ENCODE results near the gene WDFY3.

WDFY3 gene

DNA sequence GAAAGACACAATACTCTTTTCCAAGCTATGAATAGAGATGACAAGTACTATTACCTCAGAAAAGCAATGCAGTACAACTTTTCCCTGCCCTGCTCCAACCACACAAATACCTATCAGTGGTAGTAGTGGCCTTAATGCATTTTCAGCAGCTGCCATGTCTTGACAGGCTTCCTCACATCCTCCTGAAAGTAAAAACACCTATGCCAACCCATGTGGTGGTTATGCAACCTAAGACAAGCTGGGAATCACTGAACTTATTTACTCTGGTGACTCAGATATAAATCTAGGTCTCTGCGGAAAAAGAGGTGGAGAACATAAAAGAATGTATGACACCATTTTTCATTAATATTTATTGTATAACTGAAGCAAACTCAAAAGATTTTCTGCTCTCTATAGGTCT lies 14.5 kb downstream of the WDFY3 start:
- DNase-seq, result no peak

DNA sequence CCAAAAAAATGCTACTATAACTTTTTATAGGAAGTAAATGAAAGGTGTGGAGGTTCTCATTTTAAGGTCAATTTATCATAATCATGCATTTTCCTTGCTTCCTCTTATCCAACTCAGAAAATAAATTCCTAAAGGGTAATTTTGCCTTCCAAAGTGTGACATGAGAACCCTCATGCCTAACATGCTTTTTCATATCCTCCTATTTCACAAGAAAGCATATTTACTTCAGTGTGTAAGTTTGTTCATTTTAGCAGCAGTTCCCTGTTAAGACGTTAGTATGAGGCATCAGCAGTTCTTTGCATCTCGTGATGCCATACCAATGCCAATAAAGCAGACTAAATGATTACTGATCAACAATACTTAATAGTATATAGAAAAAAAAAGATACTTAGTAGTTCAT lies 18.4 kb downstream of the WDFY3 start:
- DNase-seq, result no peak

DNA sequence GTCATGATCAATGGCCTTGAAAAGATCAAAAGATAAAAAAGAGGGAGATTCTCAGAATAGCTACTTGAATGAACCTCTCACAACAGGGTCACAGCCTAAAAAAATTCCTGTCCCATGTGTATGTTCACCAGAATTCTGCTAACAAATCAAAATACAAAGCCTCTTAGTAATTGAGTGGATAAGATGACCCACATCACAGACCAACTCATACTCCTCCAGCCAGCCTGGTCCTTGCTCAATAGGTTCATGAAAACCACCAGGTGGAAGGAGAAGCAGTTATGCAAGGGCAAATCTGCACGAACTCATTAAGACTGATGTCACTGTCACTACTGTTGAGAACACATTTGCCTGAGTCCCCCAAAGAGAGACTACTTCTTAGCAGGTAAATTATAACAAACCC lies 21.5 kb downstream of the WDFY3 start:
- no peak for DNase-seq

DNA sequence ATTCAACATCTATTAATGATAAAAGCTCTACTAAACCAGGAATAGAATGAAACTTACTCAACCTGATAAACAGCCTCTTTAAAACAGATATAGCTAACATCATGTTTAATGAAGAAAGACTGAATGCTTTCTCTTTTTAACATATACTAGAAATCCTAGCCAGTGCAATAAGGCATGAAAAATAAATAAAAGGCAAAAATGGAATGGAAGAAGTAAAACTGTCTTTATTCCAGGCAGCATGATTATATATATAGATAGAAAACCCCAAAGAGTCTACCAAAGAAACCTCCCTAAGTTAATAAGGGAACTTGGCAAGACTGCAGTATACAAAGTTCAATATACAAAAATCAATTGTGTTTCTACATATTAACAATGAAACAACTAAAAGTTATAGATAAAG lies 25.5 kb downstream of the WDFY3 start:
- DNase-seq, result no peak

DNA sequence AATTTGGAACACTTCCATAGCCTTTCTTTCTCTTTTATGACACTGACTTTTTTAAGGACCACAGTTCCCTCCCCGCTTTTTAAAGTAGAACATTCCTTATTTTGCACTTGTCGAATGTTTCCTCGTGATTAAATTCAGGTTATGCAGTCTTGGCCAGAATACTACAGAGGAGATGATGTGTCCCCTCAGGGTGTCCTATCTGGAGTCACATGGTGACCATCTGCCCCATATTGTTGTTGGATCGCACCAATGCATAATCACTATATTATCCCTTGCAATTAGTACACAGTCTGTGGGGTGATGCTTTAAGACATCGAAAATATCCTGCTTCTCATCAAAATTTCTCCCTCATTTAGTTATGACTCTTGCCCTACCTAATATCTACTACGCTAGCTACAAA lies 27.4 kb downstream of the WDFY3 start:
- peak; percentile 25 to 75 for DNase-seq

DNA sequence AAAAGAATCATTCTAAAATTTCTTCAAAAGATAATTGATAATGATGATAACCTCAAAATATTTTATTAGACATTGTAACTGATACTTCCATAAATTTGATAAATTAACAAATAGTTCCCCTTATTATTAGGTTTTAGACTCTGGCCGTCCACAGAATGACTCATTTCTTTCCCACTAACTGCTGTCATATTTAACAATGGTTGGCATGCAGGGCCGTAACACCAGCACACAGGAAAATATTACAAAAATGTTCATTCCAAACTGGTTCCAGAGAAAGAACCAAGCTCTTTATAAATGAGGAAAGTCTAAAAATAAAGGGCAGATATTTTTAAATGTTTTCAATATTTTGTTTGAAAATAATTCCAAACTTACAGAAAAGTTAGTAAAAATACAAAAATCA lies 28.2 kb downstream of the WDFY3 start:
- DNase-seq, result peak in 1 of 2 experiments; percentile 25

DNA sequence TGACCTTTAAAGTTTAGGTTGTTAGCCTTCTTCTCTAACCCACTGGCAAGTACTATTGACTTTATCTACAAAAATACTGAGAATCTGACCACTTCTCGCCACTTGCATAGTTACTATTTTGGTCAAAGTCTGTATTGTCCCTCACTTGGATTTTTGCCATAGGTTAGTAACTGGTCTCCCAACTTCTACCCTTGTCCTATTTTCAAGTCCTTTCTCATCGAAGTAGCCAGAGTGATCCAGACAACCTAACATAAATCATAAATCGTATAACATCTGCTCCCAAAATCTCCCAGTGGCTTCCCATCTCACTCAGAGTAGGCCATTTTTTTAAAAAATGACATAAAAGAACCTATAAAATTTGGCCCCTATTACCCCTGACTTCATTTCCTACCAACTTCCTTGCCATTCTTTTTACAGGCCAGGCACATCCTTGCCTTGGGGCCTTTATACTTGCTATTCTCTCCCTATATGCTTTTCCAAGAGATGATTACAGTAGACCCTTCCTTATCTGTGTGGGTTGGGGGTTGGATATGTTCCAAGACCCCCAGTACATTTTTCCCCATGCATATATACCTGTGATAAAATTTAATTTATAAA lies 29.0 kb downstream of the WDFY3 start:
- DNase-seq, result peak in 1 of 2 experiments; percentile 10

DNA sequence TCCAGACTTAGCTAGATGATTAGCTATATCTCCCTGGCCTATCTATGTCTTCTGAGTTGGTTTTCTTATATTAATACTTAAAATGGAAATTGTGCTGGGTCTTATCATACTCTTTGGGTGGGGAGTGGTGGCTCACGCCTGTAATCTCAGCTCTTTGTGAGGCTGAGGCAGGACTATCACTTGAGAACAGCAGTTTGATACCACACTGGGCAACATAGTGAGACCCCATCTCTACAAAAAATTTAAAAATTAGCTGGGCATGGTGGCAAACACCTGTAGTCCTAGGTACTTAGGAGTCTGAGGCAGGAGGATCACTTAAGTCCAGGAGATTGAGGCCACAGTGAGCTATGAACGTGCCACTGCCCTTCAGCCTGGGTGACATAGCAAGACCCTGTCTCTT lies 30.4 kb downstream of the WDFY3 start:
- no peak for DNase-seq

DNA sequence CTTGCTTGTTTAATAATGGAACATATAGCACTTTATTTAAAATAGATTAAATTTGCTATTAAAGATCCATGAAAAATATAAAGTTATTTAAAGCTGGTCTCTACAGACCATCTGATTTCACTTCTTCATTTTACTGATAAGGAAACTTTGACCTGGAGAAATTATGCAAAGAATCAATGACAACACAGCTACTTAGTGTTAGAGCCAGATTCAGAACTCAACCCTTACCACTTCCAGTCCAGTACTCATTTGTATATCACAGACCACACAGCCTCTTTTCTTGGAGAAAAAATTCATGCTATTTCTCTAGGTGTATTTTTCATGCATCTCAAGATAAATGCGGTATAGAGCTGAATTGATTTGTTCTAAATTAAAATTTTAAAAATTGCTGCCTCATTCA lies 34.0 kb downstream of the WDFY3 start:
- DNase-seq, result no peak

DNA sequence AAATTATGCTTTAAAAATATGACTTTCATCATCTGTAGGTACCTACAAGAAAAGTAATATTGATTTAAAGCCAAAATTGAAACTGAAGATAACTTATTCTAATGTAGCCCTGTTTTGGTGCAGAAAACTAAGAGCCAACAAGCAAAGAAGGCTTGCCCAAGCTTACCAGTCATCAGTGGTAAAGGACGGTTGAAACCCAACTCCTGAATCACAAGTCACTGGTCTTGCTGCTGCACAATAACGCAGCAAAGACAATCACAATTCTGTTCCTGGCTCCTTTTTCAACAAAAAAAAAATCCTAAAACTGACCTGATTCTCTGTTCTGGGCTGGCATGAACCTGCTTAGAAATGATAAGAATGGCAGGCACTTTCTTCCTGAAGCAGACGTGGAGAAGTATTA lies 34.5 kb downstream of the WDFY3 start:
- DNase-seq, result no peak

DNA sequence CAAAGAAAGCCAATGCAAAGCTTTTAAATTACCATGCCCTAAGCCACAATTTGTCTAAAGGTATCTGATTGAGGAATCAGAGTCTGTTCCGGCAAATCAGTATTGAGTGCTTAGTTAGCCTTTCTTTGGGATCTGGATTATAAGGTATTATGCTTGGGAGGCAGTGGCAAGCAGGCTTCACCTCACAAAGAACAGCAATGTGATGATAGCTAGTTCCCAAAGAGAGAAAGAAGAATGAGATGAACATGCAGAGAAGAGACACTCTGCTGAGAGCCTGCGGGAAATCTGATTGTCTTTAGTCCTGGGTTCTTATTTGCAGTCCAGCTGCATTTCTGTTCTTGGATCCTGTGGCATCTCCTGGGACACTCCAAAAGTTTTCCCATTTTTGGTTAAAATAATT lies 35.2 kb downstream of the WDFY3 start:
- DNase-seq, result no peak

DNA sequence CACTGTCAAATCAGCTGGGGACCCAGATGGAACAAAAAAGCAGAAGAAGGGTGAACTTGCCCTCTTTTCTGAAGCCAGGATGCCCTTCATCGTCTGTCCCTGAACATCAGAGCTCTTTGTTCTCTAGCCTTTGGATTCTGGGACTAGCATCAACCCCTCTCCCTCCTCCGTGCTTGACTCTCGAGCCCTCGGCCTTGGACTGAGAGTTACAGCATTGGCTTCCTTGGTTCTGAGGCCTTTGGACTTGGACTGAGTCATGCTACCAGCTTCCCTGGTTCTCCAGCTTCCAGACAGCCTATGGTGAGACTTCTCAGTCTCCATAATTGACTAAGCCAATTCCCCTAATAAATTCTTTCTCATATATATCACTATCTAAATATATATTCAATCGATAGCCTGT lies 38.4 kb downstream of the WDFY3 start:
- DNase-seq, result no peak

DNA sequence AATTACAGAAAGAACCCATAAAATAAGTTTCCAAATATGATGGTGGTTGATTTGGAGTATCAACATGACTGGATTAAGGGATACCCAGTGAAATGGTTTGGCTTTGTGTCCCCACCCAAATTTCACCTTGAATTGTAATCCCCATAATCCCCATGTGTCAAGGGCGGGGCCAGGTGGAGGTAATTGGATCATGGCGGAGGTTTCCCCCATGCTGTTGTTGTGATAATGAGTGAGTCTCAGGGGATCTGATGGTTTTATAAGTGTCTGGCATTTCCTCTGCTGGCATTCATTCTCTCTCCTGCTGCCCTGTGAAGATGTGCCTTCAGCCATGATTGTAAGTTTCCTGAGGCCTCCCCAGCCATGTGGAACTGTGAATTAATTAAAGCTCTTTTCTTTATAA lies 39.1 kb downstream of the WDFY3 start:
- DNase-seq, result no peak

DNA sequence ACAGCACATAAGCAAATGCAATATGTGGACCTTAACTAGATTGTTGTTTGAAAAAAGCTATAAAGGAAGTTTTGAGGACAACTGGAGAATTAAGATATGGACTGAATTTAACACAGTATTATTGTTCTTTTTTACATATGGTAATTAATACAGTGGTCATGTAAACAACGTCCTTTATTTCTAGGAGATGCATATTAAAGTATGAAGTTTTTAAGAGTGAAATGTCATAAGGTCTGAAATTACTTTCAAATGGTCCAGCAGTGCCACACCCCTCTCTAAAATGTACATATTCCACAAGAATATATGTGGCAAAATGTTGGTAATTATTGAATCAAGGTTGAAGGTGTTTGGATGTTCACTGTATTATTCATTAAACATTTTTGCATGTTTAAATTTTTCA lies 40.9 kb downstream of the WDFY3 start:
- no peak for DNase-seq

DNA sequence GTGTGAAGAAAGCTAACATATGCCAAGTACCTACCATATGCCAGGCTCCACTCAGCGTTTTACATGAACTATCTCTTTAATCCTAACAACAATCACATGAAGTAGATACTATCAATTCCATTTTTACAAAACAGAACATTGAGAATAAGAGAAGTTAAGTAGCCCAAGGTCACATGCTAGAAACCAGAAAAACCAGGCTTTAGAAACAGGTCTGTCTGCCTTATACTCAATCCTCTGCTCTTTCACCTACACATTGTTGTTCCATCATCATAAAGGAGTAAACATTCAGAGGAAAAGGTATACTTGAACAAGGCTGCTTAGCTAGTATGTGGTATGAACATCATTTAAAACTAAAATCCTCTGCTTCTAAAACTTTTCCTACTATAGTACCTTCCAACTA lies 42.1 kb downstream of the WDFY3 start:
- DNase-seq, result no peak

DNA sequence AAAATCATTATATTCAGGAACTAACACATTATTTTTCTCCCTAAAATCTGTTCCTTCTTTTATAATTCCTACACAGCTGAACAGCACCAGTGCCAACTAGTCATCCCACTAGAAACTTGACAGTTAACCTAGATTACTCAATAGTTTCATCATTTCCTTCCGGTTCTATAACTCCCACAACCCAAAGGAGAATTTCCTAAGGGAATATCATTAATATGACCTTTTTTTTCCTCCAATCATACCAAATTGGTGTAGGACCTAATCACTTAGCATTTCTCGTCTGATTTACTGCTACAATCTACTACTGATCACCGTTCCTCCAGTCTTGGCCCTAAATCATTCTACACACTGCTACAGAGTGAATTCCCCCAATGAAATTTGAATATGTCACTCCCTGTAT lies 45.9 kb downstream of the WDFY3 start:
- no peak for DNase-seq

DNA sequence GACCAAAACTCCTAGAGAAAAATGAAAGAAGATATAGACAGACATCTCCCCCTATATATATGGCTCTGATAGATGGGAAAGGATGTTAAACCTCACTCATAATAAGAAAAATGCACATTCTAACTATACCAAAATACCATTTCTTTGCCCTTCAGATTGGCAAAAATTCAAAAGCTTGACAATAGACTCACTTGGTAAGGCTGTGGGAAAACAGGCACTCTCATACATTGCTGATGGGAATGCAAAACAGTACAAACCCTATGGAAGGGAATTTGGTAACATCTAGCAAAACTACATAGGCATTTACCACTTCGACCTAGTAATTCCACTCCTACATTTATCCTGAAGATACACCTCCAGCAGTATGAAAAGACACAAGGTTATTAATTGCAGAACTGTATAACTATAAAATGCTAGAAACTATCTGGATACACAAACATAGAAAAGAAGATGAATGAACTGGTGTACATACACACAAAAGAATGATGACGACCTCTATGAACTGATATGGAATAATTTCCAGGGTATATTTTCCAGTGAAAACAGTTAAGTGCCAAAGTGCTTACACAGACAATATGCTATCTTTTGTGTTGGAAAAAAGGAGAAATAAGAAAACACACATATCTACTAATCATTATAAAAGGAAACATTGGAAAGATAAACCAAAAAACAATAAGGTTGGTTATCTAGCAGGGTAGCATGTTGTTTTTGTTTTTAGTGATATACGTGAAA lies 48.5 kb downstream of the WDFY3 start:
- peak in 1 of 2 experiments; percentile 9 for DNase-seq

DNA sequence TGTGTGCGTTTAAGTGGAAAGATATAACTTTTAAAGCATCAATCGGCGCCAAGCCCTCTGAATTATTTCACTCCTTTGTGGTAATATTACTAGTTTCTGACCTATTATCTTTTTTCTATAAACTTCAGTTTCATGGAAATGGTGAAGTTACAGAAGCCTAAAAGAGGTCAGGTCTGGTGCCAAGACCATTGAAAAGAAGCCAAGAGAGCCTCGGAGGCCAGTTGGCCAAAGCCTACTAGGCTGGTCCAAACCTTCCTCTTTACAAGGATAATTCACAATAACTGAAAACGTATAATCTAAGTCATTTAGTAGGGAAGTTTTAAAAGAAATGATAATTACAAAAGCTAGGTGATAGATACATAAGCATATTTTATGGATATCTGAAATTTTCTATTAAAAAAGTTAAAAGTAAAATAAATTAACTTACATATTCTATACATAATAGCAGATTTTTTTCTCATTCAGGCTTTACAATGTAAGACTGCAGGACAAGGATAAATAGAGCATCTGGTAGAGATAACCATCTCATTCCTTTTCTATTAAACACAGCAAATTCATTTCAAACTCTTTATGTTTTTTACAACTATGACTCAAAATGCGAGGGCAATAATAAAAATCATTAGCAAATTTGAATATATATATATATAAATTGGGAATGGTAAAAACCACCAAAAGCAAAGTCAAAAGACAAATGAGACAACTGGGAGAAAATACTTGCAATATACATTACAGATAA lies 49.2 kb downstream of the WDFY3 start:
- peak in 1 of 2 experiments; percentile 65 for DNase-seq

DNA sequence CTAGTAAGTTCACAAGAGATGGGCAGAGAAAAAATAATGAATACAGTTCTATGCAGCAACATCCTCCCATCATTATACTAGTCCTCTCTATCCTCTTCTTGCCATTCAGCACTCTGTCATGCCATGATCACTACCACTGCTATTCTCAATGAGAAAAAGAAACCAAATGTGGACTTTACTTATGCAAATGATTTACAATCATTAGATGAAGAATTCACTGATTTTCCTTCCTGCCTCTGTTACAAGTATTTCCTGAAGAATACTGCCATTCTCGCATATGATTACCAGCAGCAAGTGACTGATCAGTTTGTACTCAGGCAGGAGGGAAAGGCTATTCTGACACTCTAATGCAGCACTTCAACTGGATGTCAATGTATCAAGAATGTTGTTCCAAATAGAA lies 50.3 kb downstream of the WDFY3 start:
- no peak for DNase-seq

DNA sequence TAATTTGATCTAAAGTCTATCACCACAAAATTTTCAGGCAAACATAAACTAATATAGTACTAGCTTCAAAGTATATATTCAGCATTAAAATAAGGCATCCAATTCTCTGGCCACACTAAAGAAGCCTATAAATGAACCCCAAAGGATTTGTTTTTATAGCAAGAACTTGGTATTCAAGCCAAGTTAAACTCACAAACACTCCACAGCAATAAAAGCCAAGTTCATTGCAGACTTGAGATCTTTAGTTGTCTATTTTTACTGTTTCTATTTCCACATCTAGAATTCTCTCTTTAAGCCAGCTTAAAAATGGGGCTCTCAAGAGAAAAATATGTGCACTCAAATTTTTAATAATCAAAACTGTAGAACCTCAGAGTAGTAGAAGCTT lies 51.1 kb downstream of the WDFY3 start:
- no peak for DNase-seq

DNA sequence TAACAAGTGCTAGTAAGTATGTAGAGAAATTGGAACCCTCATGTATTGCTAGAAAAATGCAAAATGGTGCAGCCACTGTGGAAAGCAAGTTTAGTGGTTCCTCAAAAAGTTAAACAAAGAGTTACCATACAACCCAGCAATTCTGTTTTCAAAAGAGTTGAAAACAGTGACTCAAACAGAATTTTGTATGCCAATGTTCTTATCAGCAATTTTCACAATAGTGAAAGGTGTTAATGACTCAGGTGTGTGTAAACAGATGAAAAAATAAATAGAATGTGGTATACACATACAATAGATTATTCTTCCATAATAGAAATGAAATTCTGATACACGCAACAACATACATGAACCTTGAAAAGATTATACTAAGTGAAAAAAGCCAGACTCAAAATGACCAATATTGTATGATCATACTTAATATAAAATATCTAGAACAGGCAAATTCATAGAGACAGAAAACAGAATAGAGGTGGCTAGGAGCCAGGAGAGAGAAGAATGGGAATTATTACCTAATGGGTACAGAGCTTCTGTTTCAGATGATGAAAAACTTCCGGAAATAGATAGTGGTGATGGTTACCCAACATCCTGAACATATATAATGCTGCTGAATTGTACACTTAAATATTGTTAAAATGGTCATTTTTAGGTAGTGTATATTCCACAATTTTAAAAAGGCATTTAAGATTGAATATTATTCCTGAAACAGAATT lies 51.6 kb downstream of the WDFY3 start:
- DNase-seq, result no peak

DNA sequence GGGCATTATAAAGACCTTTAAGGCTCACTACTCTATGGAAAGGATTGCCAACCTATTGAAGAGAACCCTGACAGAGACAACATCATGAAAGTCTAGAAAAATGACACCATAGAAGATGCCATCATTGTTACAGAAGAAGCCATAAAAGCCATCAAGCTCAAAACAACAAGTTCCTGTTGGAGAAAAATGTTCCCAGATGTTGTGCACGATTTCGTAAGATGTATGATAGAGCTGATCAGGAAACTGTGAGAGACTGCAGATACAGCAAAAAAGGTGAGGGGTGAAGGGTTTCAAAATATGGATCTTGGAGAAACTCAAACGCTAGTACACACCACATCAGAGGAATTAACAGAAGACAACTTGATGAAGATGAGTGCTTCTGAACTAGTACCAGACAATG lies 53.3 kb downstream of the WDFY3 start:
- DNase-seq, result no peak

DNA sequence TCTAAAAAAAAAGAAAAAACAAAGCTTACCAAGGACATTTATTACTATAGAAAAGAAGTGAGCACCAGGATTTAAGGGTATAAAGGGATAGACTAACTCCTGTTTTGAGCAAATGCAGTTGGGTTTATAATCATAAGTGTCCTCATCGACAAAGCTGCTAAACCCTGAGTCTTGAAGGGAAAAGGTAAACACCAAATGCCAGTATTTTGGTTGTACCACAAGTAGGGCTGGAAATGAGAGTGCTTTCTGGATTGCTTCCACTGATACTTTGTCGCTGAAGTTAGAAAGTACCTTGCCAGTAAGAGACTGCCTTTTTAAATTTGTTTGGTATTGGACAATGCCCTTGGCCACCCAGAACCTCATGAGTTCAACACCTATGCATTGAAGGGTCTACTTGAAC lies 53.7 kb downstream of the WDFY3 start:
- peak in 1 of 2 experiments; percentile 20 for DNase-seq

DNA sequence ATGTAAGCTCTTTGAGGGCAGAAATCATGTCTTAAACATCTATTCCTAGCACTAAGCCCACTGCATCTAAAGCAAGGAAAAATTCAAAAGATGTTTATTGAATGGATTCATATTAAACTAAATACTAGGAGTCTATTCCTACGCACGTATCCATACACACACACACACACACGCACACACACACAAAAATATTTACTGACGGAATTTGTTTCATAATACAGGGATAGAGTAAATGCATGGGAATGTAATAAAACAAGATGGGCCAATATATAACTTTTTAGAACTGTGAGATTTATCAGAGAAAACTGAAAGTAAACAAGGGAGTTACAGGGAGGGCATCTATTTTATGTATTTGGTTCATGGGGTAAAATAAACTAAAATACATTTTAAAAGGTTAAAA lies 57.6 kb downstream of the WDFY3 start:
- no peak for DNase-seq

Measured in NCI-H446 (cell line).